ENCODE measurements around the gene PDCD2L. TPM values are rescaled to one million over a fixed set of nuclear protein-coding genes. Genes with fewer than 3 reads are reported as not detected.
"Not testable (repeated sequence)": the region's sequence is repeated elsewhere in the genome, so short reads cannot be mapped to it uniquely, and the experiment has no call there.

PDCD2L gene
- total RNA-seq, 1 experiment from 2014 or later: 73.5 TPM

DNA sequence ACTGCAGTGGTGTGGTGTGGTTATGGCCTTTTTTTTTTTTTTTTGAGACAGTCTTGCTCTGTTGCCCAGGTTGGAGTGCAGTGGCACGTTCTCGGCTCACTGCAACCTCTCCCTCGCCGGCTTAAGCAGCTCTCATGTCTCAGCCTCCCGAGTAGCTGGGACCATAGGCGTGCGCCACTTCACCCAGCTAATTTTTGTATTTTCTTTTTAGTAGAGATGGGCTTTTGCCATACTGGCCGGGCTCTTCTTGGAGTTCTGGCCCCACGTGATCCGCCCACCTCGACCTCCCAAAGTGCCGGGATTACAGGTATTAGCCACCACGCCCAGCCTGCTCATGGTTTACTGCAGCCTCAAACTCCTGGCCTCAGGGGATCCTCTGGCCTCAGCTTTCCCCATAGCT lies 7.0 kb downstream of the PDCD2L start:
- DNase-seq (ENCODE audit: low read depth): no peak

DNA sequence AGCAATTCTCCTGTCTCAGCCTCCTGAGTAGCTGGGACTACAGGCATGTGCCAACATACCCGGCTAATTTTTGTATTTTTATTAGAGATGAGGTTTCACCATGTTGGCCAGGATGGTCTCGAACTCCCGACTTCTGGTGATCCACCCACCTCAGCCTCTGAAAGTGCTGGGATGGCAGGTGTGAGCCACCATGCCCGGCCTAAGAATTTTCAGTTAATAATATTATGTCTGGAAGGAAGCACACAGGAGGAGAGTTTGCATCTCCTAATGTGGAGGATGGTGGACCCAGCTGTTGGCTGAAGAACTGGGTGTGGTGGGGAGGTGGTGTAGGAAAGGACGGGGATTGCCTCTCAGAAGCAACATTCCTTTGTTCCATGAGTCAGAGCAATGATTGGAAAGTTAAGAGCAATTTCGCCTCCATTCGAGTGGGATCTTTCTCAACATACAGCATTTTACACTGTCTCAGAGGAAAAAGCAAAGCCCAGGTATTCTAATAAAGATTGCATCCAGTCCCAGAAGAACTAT lies 11.9 kb downstream of the PDCD2L start:
- no peak for DNase-seq (ENCODE audit: low read depth)

DNA sequence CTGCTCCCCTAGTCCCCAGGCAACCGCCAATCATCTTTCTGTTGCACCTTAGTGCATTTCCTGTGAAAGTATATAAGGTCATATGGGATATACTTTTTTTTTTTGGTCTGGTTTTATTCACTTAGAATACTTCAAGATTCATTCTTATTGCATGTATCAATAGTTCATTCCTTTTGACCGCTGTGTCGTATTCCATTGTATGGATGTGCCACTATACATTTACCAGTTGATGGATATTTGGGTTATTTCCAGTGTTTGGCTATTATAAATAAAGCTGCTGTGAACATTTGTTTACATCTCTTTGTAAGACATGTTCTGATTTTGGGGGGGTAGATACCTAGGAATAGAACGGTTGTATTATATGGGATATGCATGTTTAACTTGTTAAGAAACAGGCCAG lies 14.1 kb downstream of the PDCD2L start:
- DNase-seq (ENCODE audit: low read depth): no peak

DNA sequence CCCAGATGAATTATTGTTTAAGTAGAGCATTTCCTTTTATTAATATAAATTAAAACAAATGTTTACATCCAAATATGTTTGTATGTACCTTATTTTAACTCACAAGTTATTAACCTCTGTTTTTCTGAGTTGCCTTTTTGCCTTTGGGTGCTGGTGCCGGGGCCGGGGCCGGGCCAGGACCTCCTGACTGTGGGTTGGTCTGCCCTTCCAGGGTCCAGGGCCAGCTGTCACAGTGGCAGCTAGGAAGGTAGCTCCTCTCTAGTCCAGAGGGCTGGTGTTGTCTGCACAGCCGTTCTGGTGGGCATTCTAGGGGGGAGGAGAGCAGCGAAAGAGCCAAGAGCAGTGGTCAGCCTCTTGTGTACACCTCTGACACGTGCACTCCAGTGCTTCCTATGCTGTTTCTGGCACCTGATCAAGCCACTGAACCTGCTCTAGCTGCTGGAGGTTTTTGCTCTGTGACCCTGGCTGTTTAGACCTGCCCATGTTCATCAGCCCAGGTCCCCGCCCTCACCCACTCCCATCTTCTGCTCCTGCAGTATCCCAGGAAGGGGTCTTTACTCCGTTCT lies 22.0 kb downstream of the PDCD2L start:
- no peak for DNase-seq (ENCODE audit: low read depth)

DNA sequence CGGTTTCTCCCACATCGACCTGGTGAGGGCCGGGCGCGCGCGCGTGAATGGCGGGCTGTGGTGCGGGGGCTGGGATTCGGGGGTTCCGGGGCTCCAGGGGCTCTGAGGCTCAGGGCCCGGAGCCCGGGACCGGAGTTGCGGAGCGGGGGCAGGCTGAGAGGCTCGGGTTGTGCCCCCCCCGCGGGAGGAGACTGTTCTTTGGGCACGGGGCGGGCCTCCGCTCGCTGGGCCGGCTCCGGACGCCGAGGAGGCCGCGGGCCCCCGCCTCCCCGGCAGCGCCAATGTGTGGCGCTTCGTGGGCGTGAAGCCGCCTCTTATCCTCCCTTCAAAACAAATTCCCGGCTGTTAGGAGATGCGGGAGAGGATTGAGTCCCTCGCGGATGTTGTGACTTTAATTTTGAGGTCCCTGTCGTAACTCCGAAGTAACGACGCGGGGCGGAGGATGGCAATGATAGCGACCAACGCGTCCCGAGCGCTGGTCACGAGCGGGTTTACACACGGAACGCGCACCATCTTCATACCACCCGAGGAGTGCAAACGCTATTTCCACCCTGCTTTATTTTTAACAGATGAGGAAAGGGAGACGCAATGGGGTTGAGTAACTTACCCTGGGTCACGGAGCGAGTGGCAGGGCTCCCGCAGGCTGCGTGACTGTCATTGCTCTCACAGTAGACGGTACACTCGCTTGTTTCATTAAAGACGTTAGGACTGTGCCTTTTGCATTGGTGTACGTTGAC lies 24.5 kb downstream of the PDCD2L start:
- DNase-seq (ENCODE audit: low read depth): peak; percentile 30

DNA sequence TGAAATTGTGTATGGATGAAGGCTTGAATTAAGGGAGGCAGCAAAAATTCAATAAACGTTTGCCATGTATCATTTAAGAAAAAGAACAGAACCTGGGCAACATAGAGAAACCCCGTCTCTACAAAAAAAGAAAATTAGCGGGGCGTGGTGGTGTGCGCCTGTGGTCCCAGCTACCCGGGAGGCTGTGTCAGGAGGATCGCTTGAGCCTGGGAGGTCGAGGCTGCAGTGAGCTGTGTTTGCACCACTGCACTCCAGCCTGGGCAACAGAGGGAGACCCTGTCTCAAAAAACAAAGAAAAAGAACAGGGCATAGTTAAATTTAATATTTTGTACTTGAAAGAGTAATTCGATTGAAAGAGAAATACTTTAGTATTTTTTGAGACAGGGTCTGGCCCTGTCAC lies 25.4 kb downstream of the PDCD2L start:
- no peak for DNase-seq (ENCODE audit: low read depth)

DNA sequence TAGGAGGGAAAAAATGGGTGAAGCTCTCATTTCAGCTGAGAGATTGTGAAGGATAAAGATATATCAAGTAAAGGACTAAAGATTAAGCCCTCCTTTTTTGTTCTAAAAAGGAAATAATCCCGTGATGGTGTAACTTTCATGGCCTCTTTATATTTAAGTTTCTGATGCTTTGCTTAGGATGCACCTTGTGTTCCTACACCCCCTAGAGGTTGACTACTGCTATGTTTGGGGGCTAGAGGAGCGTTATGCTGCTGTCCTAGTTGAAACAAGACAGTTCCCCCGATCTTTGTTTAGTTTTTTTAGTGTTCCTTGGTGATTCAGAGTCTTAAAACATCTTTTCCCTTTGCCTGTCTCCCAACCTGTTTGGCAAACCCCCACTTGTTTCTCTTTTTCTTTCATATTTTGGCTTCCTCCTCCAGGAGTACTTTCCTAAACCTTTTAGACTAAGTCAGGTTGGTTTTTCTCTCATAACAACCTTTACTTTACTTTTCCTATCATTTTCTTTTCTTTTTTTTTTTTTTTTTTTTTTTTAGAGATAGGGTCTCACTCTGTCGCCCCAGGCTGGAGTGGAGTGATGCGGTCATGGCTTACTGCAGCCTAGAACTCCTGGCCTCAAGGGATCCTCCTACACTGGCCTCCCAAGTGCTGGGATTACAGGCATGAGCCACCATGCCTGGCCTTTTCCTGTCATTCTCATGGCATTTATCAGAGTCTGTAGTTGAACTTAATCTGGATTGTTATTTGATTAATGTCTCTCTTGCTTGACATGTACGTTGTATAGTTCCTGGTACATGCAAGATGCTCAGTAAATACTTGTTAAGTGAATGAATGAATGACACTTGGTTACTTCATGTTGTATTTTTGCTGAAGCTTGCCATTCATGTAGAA lies 26.8 kb downstream of the PDCD2L start:
- DNase-seq (ENCODE audit: low read depth): peak; percentile 37

DNA sequence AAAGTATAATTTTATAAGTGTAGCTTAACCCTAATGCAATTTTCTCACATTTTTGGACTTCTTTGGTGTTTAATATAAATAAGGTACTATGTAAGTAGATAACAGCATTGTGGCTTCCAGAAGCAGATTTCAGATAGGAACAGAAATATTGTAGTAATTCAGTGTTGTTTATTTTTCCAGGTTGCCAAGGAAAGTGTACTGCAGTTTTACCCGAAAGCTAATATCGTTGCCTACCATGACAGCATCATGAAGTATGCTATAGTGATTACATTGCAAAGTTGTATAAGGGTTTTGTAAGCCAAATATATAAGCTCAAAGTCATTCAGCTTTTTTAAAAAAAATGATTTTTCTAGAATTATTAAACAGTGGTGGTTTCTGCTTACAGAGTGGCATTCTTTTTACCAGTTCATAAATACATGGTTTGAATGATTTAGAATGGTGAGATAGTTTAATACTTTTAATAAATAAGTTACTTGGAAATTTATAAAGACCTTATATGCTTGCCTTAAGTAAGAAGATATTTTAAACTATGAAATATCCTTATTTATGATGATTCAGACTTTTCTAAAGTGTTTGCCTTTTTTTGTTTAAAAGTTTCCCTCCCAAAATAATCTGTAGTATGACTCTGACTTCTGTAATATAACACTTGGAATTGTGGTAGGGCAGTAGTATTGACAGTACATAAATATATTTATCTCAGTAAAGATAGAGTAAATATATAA lies 27.6 kb downstream of the PDCD2L start:
- DNase-seq (ENCODE audit: low read depth): no peak

DNA sequence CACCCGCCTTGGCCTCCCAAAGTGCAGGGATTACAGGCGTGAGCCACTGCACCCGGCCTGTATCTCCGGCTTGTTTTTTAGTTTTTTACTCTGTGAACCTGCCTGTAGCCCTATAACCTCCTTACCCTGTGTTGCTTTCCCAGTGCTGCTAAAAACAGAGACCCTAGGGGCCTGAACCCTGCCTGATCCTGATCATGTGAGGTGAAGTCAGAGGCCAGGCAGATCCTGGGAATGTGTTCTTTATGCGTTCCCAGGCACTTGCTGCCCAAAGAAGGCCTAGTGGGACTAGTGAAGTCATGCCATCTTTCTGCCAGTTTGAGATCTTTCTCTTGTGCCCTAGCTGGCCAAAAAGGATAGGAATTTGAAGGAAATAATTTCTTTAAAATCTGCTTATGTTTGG lies 28.6 kb downstream of the PDCD2L start:
- no peak for DNase-seq (ENCODE audit: low read depth)

DNA sequence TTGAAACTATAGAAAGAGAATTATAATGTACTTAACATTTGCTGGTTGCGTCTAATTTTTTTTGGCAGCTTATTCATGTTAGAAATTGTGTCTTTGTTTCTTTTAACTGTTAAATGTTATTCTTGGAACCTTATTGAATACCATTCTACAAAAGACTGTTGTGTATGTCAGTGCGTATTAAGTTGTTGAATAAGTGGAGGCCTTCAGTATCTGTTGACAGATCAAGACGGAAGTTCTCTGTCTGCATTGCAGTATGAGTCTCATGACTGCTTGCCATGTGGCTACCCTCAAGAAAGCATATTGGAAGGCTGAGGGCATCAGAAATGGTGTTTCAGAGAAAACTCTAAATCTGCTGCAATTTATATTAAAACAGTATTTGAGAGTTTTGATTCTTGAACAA lies 32.5 kb downstream of the PDCD2L start:
- DNase-seq (ENCODE audit: low read depth): no peak

DNA sequence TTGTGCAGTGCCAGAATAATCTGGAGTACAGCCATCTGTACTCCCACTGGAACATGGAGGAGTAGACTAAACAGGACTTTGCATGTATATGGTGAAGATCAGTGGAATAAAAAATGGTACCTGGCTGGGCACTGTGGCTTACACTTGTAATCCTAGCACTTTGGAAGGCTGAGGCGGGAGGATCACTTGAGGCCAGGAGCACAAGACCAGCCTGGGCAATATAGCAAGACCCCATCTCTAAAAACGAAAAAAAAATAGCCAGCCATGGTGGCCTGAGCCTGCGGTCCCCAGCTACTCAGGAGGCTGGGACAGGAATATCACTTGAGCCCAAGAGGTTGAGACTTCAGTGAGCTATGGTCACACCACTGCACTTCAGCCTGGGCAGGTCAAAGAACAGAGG lies 44.0 kb downstream of the PDCD2L start:
- DNase-seq (ENCODE audit: low read depth): no peak

DNA sequence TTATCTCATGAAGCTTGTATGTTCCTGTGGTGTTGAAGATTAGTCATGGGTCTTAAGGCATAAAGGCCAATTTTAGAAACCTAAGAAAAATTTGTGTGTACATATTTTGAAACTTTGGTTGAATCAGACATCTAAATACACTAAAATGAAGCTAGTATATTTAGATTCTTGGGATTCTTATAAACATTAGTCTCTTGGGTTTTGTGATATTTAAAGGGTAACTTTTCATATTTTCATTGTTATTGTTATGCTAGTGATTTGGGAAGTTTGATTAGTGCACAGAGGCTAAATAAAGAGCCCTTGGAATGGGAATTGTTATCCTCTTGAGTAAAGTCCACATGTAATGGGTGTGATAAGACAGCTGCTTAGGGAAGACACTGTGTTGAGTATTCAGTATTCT lies 48.5 kb downstream of the PDCD2L start:
- DNase-seq (ENCODE audit: low read depth): no peak

DNA sequence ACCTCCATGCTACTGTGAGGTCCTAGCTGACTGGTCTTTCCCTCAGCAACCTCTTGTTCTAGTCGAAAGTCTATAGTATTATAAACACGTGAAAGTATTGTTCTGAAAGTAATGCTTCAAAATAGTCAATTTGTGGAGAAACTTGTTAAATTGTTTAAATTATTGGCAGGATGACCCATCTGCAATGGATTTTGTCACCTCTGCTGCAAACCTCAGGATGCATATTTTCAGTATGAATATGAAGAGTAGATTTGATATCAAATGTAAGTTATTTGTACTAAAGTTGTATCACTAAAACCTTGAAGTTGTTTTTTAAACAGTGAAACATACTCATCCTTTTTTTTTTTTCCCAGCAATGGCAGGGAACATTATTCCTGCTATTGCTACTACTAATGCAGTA lies 49.9 kb downstream of the PDCD2L start:
- DNase-seq (ENCODE audit: low read depth): no peak

DNA sequence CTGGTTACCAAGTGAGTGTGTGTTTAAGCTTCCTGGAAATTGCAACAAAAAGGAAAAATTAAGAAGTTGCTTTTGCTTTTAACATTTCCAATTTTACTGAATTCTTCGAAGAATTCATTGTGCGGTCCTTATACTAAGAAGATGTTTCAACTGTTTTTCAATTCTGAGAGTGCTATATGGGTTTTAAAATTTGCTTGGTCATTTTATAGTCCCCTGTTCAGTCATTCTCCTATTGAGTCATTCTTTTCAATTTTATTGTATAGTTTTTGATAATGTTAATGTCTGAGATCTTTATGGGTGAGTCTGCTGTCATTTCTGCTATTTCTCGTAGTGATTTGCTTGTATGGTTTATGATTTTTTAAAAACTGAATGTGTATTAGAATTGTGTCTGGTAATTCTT lies 50.5 kb downstream of the PDCD2L start:
- DNase-seq (ENCODE audit: low read depth): no peak

DNA sequence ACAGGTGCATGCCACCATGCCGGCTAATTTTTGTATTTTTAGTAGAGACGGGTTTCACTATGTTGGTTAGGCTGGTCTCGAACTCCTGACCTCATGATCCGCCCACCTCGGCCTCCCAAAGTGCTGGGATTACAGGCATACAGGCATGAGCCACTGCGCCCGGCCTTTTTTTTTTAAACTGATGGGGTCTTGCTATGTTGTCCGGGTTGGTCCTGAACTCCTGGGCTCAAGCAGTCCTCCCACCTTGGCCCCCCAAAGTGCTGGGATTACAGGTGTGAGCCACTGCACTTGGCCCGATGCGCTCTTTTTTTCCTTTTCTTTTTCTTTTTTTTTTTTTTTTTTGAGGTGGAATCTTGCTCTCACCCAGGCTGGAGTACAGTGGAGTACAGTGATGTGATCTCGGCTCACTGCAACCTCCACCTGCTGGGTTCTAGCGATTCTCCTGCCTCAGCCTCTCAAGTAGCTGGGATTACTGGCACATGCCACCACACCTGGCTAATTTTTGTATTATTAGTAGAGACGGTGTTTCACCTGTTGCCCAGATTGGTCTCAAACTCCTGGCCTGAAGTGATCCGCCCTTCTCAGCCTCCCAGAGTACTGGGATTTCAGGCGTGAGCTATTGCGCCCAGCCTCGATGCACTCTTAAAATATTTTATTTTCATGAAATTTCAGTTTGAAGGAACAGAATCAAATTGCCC lies 51.7 kb downstream of the PDCD2L start:
- DNase-seq (ENCODE audit: low read depth): not testable (repeated sequence)

DNA sequence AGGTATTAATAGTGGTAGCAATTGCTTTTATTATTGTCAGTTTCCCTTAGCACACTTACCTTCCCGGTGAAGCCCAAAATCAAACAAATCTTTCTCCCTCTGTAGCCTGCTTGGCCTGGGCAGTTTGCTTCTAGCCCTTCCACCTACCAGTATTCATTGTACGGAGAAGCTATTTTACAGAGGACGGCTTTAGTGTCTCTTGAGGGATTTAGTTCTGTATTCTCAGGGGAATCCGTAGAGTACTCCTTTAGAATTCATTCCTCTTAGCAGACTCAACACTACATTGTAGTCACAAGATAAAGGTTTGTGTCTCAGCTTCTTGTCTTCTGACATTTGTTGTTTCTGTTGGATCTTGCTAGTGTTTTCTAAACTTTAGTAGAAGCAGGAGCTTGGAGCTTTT lies 53.2 kb downstream of the PDCD2L start:
- DNase-seq (ENCODE audit: low read depth): no peak

DNA sequence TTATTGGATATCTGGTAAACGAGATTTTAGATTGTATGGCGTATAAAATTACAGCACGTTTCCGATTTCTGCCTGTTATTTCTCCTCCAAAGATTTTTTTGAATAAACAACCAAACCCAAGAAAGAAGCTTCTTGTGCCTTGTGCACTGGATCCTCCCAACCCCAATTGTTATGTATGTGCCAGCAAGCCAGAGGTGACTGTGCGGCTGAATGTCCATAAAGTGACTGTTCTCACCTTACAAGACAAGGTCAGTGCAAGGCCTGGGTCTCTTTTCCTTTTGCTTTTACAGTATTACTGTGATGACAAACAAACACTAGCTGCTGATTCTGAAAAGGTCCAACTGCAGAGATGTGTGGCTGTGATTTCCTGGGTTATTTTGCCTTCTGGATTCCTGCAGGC lies 54.5 kb downstream of the PDCD2L start:
- DNase-seq (ENCODE audit: low read depth): no peak

DNA sequence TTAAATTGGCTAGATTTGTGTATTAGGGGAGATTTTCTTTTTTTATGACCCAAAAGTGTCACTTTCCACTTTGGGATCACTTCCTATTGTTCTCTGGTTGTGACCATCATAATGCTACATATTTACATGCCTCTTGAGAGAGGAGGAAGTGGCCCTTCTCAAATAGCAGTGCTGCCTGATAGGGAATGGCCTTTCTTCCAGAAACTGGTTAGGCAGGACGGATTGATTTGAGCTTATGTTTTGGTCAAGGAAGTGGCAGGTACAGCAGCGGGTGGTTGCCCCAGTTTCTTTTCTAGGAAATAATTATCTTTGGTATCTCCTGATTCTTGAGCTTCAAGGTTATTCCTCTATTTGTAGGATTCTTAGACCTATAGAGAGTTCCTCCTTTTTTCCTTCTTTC lies 55.4 kb downstream of the PDCD2L start:
- DNase-seq (ENCODE audit: low read depth): no peak

DNA sequence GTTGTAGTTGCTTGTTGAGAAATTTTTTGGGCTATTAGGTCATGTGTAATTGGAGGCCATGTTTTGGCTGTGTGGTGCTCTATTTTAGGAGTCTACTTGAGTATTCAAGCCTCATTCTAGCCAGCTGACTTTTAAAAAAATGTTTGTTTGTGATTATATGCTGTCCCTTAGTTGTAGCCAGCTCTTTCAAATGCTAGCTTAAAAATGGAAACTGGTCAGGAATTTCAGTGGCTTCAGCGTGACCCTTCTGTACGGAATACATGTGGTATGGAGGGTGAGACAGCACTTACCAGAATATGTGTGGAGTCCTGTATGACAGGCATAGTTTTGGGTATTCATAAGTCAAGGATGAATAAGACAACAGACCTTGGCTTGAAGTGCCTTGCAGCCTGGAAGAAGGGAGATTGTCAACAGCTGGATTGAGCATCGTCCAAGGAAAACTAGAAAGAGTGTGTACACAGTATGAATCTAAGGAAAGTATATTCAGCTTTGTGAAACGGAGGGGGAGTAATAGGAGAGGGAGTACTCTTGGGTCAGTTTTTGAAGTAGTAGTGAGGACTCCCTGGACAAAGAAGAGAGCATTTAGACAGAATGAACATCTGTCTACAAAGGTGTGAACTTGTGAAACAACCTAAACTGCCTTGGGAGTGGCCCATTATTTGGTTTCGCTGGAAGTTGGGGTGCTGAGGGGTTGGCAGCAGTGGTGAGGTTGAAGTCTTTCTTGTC lies 57.3 kb downstream of the PDCD2L start:
- no peak for DNase-seq (ENCODE audit: low read depth)

DNA sequence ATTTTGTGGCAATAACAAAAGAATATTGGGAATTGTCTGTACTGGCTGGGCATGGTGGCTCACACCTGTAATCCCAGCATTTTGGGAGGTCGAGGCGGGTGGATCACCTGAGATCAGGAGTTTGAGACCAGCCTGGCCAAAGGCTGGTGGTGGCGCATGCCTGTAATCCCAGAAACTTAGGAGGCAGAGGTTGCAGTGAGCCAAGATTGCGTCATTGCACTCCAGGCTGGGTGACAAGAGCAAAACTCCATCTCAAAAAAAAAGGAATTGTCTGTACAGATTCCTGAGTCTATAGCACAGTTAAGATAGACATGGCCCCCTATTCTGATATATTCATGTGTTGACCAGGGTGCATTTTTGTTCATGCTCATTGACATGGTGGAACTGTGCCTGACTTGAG lies 60.6 kb downstream of the PDCD2L start:
- DNase-seq (ENCODE audit: low read depth): not testable (repeated sequence)

DNA sequence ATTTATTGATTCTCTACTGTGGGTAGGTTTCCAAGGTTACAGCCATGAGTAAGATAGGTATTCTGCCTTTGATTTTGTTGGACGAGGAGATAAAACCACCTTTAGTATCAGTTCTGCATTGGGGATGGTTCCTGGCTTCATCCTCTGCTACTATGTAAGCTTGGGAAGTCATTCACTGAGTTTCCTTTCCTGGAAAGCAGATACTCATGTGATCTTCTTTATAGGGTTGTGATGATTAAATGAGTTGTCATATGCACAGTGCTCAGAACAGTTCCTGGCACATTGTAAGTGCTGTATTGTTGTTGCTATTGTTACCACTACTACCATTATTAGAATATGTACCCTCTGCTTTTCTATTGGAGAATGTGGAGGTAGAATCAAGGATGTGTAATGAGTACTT lies 64.2 kb downstream of the PDCD2L start:
- DNase-seq (ENCODE audit: low read depth): no peak

Measured in Daoy (cell line).